H1 (cell line): ENCODE measurements around the gene HES7. TPM values are rescaled to one million over a fixed set of nuclear protein-coding genes. Genes with fewer than 3 reads are reported as not detected.

Experiments used
- CTCF ChIA-PET: fragments of 300-600 bp; sonication (Branson Sonifier 250); formaldehyde crosslinking; loops from one replicate; lab custom pipeline; 2021; ENCODE audit not compliant: partially characterized antibody; lab: Charles Lee
- POLR2A ChIA-PET: fragments of 300-600 bp; sonication (Branson Sonifier 250); formaldehyde crosslinking; loops from one replicate; lab custom pipeline; 2021; ENCODE audit warnings: inconsistent platforms; ENCODE audit not compliant: partially characterized antibody; lab: Charles Lee
- DNase-seq, 2 experiments: peaks; one replicate each; pipeline versions ENCODE4 v3.0.0 to v3.0.0-alpha.2; 2010 to 2022; ENCODE audit warnings: low spot score in 2 of 2, low read depth in 1 of 2, mixed read lengths in 1 of 2
- FAIRE-seq: peaks from 2 replicates; lab custom pipeline; 2011; peaks lifted over from hg19 to GRCh38; lab: Jason Lieb, UNC
- H2AFZ ChIP-seq: 2 replicates; pipeline ENCODE4 v1.8.1; 2012; ENCODE audit warnings: low read length, inconsistent platforms
- H2AK5ac ChIP-seq: 2 replicates; pipeline ENCODE4 v1.6.1; 2013; ENCODE audit warnings: low read depth, low read length
- H2BK120ac ChIP-seq: replicated peaks from 2 replicates; pipeline ENCODE3; 2013; ENCODE audit warnings: low read depth, low read length, inconsistent platforms
- H2BK12ac ChIP-seq: 2 replicates; pipeline ENCODE4 v1.6.1; 2013; ENCODE audit warnings: low read depth, low read length
- H2BK15ac ChIP-seq: 2 replicates; pipeline ENCODE4 v1.6.1; 2013; ENCODE audit warnings: low read length
- H2BK20ac ChIP-seq: 2 replicates; pipeline ENCODE4 v1.6.1; 2013; ENCODE audit warnings: low read length
- H2BK5ac ChIP-seq: 2 replicates; pipeline ENCODE4 v1.6.1; 2013; ENCODE audit warnings: low read depth, low read length
- H3K14ac ChIP-seq: 2 replicates; pipeline ENCODE4 v1.6.1; 2013; ENCODE audit warnings: inconsistent platforms; ENCODE audit not compliant: insufficient read length
- H3K18ac ChIP-seq: 2 replicates; pipeline ENCODE4 v1.6.1; 2013; ENCODE audit warnings: low read length; ENCODE audit errors: extremely low read depth
- H3K23ac ChIP-seq: 2 replicates; pipeline ENCODE4 v1.6.1; 2013; ENCODE audit warnings: inconsistent platforms; ENCODE audit not compliant: insufficient read length
- H3K23me2 ChIP-seq: 2 replicates; pipeline ENCODE4 v1.6.1; 2013; ENCODE audit warnings: low read depth, low read length
- H3K27ac ChIP-seq: 2 replicates; pipeline ENCODE4 v1.6.1; 2011; ENCODE audit warnings: low read depth, low read length, inconsistent platforms
- H3K27me3 ChIP-seq, 4 experiments: replicated peaks in 1 of 4; 1 replicate in 1 of 4; 2 replicates in 3 of 4; pipeline versions ENCODE4 v1.6.1 to v1.8.1; 2011 to 2013; ENCODE audit warnings: low read length in 3 of 4, mild to moderate bottlenecking in 3 of 4, inconsistent platforms in 2 of 4, mixed read lengths in 2 of 4, moderate library complexity in 1 of 4; ENCODE audit not compliant: control insufficient read depth in 3 of 4, insufficient read depth in 3 of 4; ENCODE audit errors: extremely low read depth in 1 of 4
- H3K36me3 ChIP-seq, 4 experiments: 2 replicates each; pipeline versions ENCODE4 v1.6.1 to v1.8.1; 2011 to 2013; ENCODE audit warnings: mild to moderate bottlenecking in 4 of 4, low read length in 3 of 4, moderate library complexity in 2 of 4, control low read depth in 1 of 4, inconsistent platforms in 1 of 4; ENCODE audit not compliant: insufficient read depth in 4 of 4, control insufficient read depth in 2 of 4
- H3K4ac ChIP-seq: replicated peaks from 2 replicates; pipeline ENCODE3; 2013; ENCODE audit warnings: low read length, low read depth, mixed read lengths, inconsistent platforms; ENCODE audit not compliant: insufficient read length
- H3K4me1 ChIP-seq, 4 experiments: replicated peaks in 1 of 4; 1 replicate in 1 of 4; 2 replicates in 3 of 4; pipeline versions ENCODE4 v1.6.1 to v1.8.1; 2011 to 2013; ENCODE audit warnings: low read length in 3 of 4, inconsistent platforms in 2 of 4, mixed read lengths in 1 of 4; ENCODE audit not compliant: insufficient read depth in 4 of 4, control insufficient read depth in 3 of 4
- H3K4me2 ChIP-seq, 2 experiments: 2 replicates each; pipeline versions ENCODE4 v1.6.1 to v1.8.1; 2011 to 2013; ENCODE audit warnings: low read depth in 2 of 2, low read length in 2 of 2, control low read depth in 1 of 2, inconsistent platforms in 1 of 2, mild to moderate bottlenecking in 1 of 2; ENCODE audit not compliant: insufficient read depth in 1 of 2
- H3K4me3 ChIP-seq, 4 experiments: fragments of 200-600, 300-600 bp in 1 of 4; sonication (generic), shearing (Covaris generic), sonication (Bioruptor Twin) in 1 of 4; 2 replicates each; pipeline versions ENCODE4 v1.5.1 to v1.8.1; 2011 to 2016; ENCODE audit warnings: low read length in 4 of 4, low read depth in 3 of 4, control low read depth in 2 of 4, inconsistent platforms in 2 of 4, mild to moderate bottlenecking in 2 of 4, mixed read lengths in 1 of 4, moderate library complexity in 1 of 4; ENCODE audit not compliant: insufficient read depth in 2 of 4; ENCODE audit errors: extremely low read depth in 1 of 4
- H3K56ac ChIP-seq: replicated peaks from 2 replicates; pipeline ENCODE3; 2013; ENCODE audit warnings: low read depth, mild to moderate bottlenecking, mixed read lengths, low read length, inconsistent platforms; ENCODE audit not compliant: insufficient read length
- H3K79me1 ChIP-seq: 2 replicates; pipeline ENCODE4 v1.6.1; 2013; ENCODE audit warnings: low read depth, low read length, control low read depth
- H3K79me2 ChIP-seq, 2 experiments: 2 replicates each; pipeline versions ENCODE4 v1.6.1 to v1.8.1; 2012 to 2013; ENCODE audit warnings: low read length in 2 of 2, mild to moderate bottlenecking in 2 of 2, inconsistent platforms in 1 of 2; ENCODE audit not compliant: insufficient read depth in 2 of 2, control insufficient read depth in 1 of 2
- H3K9ac ChIP-seq, 4 experiments: replicated peaks in 1 of 4; 1 replicate in 1 of 4; 2 replicates in 3 of 4; pipeline versions ENCODE4 v1.6.1 to v1.8.1; 2011 to 2013; ENCODE audit warnings: low read depth in 3 of 4, low read length in 3 of 4, control low read depth in 2 of 4, mild to moderate bottlenecking in 2 of 4, moderate library complexity in 2 of 4, inconsistent platforms in 1 of 4; ENCODE audit errors: extremely low read depth in 1 of 4
- H3K9me3 ChIP-seq, 2 experiments: 2 replicates each; pipeline versions ENCODE4 v1.6.1 to v1.8.1; 2012 to 2013; ENCODE audit warnings: mild to moderate bottlenecking in 2 of 2, moderate library complexity in 2 of 2, control low read depth in 1 of 2, inconsistent platforms in 1 of 2, low read depth in 1 of 2, low read length in 1 of 2, mixed read lengths in 1 of 2; ENCODE audit not compliant: insufficient read depth in 2 of 2
- H4K20me1 ChIP-seq, 2 experiments: replicated peaks in 1 of 2; 2 replicates each; pipeline versions ENCODE3 to v1.8.1; 2011 to 2013; ENCODE audit warnings: inconsistent platforms in 2 of 2, low read length in 2 of 2, mild to moderate bottlenecking in 1 of 2; ENCODE audit not compliant: insufficient read depth in 2 of 2, control insufficient read depth in 1 of 2
- H4K5ac ChIP-seq: 2 replicates; pipeline ENCODE4 v1.6.1; 2013; ENCODE audit warnings: low read length, low read depth, mixed read lengths, inconsistent platforms; ENCODE audit not compliant: insufficient read length
- H4K8ac ChIP-seq: 2 replicates; pipeline ENCODE4 v1.8.0; 2013; ENCODE audit warnings: mild to moderate bottlenecking, moderate library complexity, low read length, inconsistent platforms; ENCODE audit not compliant: insufficient read depth; ENCODE audit errors: extremely low read depth
- H4K91ac ChIP-seq: replicated peaks from 2 replicates; pipeline ENCODE3; 2013; ENCODE audit warnings: low read length, mixed read lengths, inconsistent platforms; ENCODE audit not compliant: insufficient read length
- CBX5 ChIP-seq: fragments of 300-800, 300-1000 bp; sonication (generic); IDR thresholded peaks from 2 replicates; pipeline ENCODE4 v1.7.1; 2016; ENCODE audit warnings: antibody characterized with exemption, low read length, low read depth
- CEBPB ChIP-seq: IDR thresholded peaks from 2 replicates; pipeline ENCODE4 v1.6.1; 2012; ENCODE audit warnings: low read depth, low read length
- EP300 ChIP-seq, 2 experiments: IDR thresholded peaks; 1 replicate in 1 of 2; 2 replicates in 1 of 2; pipeline ENCODE4 v1.6.1; 2011 to 2012; ENCODE audit warnings: low read depth in 2 of 2, low read length in 2 of 2, mild to moderate bottlenecking in 2 of 2, borderline replicate concordance in 1 of 2, inconsistent platforms in 1 of 2, moderate library complexity in 1 of 2
- EZH2 ChIP-seq: fragments of 200-600 bp; sonication (generic); IDR thresholded peaks from 2 replicates; pipeline ENCODE4 v1.7.1; 2012; ENCODE audit warnings: low read depth, mild to moderate bottlenecking, moderate library complexity, low read length, inconsistent platforms; ENCODE audit not compliant: severe bottlenecking
- GABPA ChIP-seq: IDR thresholded peaks from 2 replicates; pipeline ENCODE4 v1.6.1; 2011; ENCODE audit warnings: mild to moderate bottlenecking, low read length, moderate library complexity, borderline replicate concordance; ENCODE audit not compliant: insufficient read depth
- JUND ChIP-seq: IDR thresholded peaks from 2 replicates; pipeline ENCODE4 v1.6.1; 2011; ENCODE audit warnings: mild to moderate bottlenecking, improper control_type of control experiment, low read length
- KDM1A ChIP-seq: fragments of 200-600, 300-600 bp; sonication (generic); IDR thresholded peaks from 2 replicates; pipeline ENCODE4 v1.7.1; 2016; ENCODE audit warnings: mild to moderate bottlenecking, low read length, borderline replicate concordance
- MAFK ChIP-seq: IDR thresholded peaks from 2 replicates; pipeline ENCODE4 v1.6.1; 2012; ENCODE audit warnings: low read depth, mild to moderate bottlenecking, improper control_type of control experiment, low read length
- POLR2A ChIP-seq, 2 experiments: IDR thresholded peaks; 1 replicate in 1 of 2; 2 replicates in 1 of 2; pipeline ENCODE4 v1.6.1; 2011; ENCODE audit warnings: low read depth in 2 of 2, low read length in 2 of 2, mild to moderate bottlenecking in 2 of 2; ENCODE audit errors: control extremely low read depth in 1 of 2
- RFX5 ChIP-seq: IDR thresholded peaks from 2 replicates; pipeline ENCODE4 v1.6.1; 2011; ENCODE audit warnings: low read depth, low read length, improper control_type of control experiment, borderline replicate concordance
- RXRA ChIP-seq: IDR thresholded peaks from 2 replicates; pipeline ENCODE4 v1.6.1; 2011; ENCODE audit warnings: low read depth, mild to moderate bottlenecking, low read length, moderate library complexity; ENCODE audit not compliant: insufficient read depth
- SIRT6 ChIP-seq: IDR thresholded peaks from one replicate; pipeline ENCODE4 v1.7.1; 2012; ENCODE audit warnings: low read length, inconsistent platforms
- SRF ChIP-seq: IDR thresholded peaks from 2 replicates; pipeline ENCODE4 v1.6.1; 2011; ENCODE audit warnings: mild to moderate bottlenecking, low read depth, low read length, moderate library complexity
- TAF7 ChIP-seq: optimal IDR thresholded peaks from 2 replicates; pipeline ENCODE3; 2011; ENCODE audit warnings: low read depth, mild to moderate bottlenecking, inconsistent platforms, low read length, moderate library complexity, borderline replicate concordance
- TEAD4 ChIP-seq: IDR thresholded peaks from 2 replicates; pipeline ENCODE4 v1.6.1; 2012; ENCODE audit warnings: low read depth, low read length, inconsistent platforms, mixed read lengths
- WGBS, 2 experiments: shearing (Covaris generic) in 1 of 2; methylation state at CpG; one replicate each; pipeline versions ENCODE4 v1.1.6 to v1.1.7; 2013 to 2015; ENCODE audit warnings: low lambda C conversion rate in 2 of 2, mixed read lengths in 2 of 2, inconsistent platforms in 1 of 2, low coverage in 1 of 2, missing lambda C conversion rate in 1 of 2; ENCODE audit not compliant: insufficient replicate concordance in 2 of 2, insufficient coverage in 1 of 2, insufficient read length in 1 of 2; ENCODE audit errors: extremely low coverage in 1 of 2, missing lambda C conversion rate in 1 of 2; 5-methylcytosine and 5-hydroxymethylcytosine counted together
- polyA plus RNA-seq, 7 experiments: library from polyadenylated mRNA; depleted of rRNA in 3 of 7; stranded (reverse) in 5 of 7; unstranded in 2 of 7; fragments of >200 nt in 5 of 7; fragments of 200-250 nt in 2 of 7; gene quantifications; 1 replicate in 5 of 7; 2 replicates in 1 of 7; 4 replicates in 1 of 7; pipeline versions ENCODE4 v1.2.1 to v1.2.3, GENCODE V29; 2011 to 2013; ENCODE audit warnings: missing spikeins in 2 of 7, mixed read lengths in 2 of 7
- total RNA-seq: library from RNA; stranded (reverse); fragmentation: NEBNext Ultra II Directional; extraction: Animal tissue kit (Norgen Biotek cat#: 25700); gene quantifications from 2 replicates; pipeline ENCODE4 v1.2.1, GENCODE V29; 2021

The HES7 gene
- total and polyA plus RNA-seq, 2 of the 8 experiments (the other 6 are each of a cell fraction or from before 2014, with no cell fraction given) = 0.20 to 0.32 TPM

DNA sequence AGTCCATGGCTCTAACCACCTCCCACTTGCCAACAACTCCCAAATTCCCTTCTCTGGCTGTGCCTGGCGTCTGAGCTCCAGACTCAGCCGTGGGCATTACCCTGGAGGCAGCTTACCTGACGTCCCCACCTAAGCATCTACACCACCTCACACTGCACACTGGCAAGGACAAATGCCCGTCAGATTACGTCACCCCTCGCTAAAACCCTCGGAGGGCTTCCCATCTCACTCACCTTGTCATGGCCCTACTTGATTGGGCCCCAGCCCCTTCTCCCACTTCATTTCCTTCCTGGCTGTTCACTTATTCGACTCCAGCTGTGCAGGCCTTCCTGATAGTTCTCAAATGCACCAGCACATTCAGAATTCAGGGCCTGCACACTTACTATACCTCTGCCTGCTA lies 19.0 kb downstream of the HES7 start:
- Histone ChIP-seq H3K14ac (no peak overlapping the region), H3K79me2 (no peaks in the 10 kb centered on the region), H3K23ac (no peak overlapping the region), H3K9ac (no peak overlapping the region), H3K4me1 (peaks cover 0 to 7% (median under 1%) of the 10 kb centered on the region in 4 experiments; a peak in 4 of 7 replicates), H3K18ac (no peak overlapping the region), H3K23me2 (peaks cover 3% of the 10 kb centered on the region; the same call in 1 of the 2 replicates), H2AFZ (no peak overlapping the region), H4K8ac (no peak overlapping the region), H4K91ac (no peak overlapping the region), H3K36me3 (no peaks in the 10 kb centered on the region), H2BK12ac (no peak overlapping the region), H2BK15ac (no peak overlapping the region), H3K9me3 (no peaks in the 10 kb centered on the region), H3K4ac (no peak overlapping the region), H3K27me3 (peaks cover 0 to 18% (median 15%) of the 10 kb centered on the region in 4 experiments; a peak in 6 of 7 replicates), H3K4me2 (no peak overlapping the region), H2BK120ac (no peak overlapping the region), H3K27ac (no peak overlapping the region), H4K20me1 (no peaks in the 10 kb centered on the region), H2BK20ac (no peak overlapping the region), H3K4me3 (no peak overlapping the region), H4K5ac (no peak overlapping the region), H3K79me1 (no peaks in the 10 kb centered on the region), H2BK5ac (no peak overlapping the region), H3K56ac (no peak overlapping the region), H2AK5ac (no peak overlapping the region)
- DNase-seq = no peak
- WGBS, 2 experiments = 77% methylated on average over 8 of the region's 8 CpGs; no CpG with 5 or more reads in 1 of the 2 experiments
- ChIA-PET CTCF (interaction anchor here (0.5 to 23.3 kb wide), 8 partner anchors 9 to 83 kb away, joined by 3 to 501 read pairs (median 22); partner anchors contain the start of genes ALOX12B and ALOXE3), POLR2A (interaction anchor here (1.2 kb wide), 1 partner anchor 13 kb away, joined by 4 read pairs; no protein-coding TSS in a partner anchor)
- FAIRE-seq = no peak
- no peak for TF ChIP-seq KDM1A
- no peak for TF ChIP-seq RXRA
- TF ChIP-seq RFX5 = no peak
- TF ChIP-seq MAFK = no peak
- TF ChIP-seq TAF7 = no peak
- no peak for TF ChIP-seq EP300 (IDR thresholded peaks at IDR 0.05; ENCODE audit: borderline replicate concordance in 1 of 2, low read depth in 2 of 2, low read length in 2 of 2)
- no peak for TF ChIP-seq SIRT6
- TF ChIP-seq CBX5 = no peak
- TF ChIP-seq SRF = no peak
- no peak for TF ChIP-seq CEBPB
- no peak for TF ChIP-seq EZH2
- no peak for TF ChIP-seq POLR2A (IDR thresholded peaks at IDR 0.05; ENCODE audit: control extremely low read depth in 1 of 2, low read depth in 2 of 2, low read length in 2 of 2)
- TF ChIP-seq GABPA = no peak
- no peak for TF ChIP-seq JUND
- no peak for TF ChIP-seq TEAD4
